ENCODE data around the gene SORCS3. TPM values are rescaled to one million over a fixed set of nuclear protein-coding genes. Genes with fewer than 3 reads are reported as not detected.

Gene SORCS3
- total RNA-seq, 1 experiment from 2014 or later, result not detected

- ATAC-seq (no peak), DNase-seq (no peak)
- H3K4me2 ChIP-seq (ENCODE audit: low read length), result no peak overlapping the region
- H2AFZ ChIP-seq (ENCODE audit: low read length), result no peak overlapping the region
- ChIA-PET POLR2A (ENCODE audit: unreplicated experiment) (no interaction called here), CTCF (no interaction called here)
- TF ChIP-seq EZH2 (IDR thresholded peaks at IDR 0.05; ENCODE audit: low read length, unreplicated experiment) (no peak), EZH2phosphoT487 (IDR thresholded peaks at IDR 0.05; ENCODE audit: borderline replicate concordance, low read length) (no peak)
- TF ChIP-seq, protein P1, sequence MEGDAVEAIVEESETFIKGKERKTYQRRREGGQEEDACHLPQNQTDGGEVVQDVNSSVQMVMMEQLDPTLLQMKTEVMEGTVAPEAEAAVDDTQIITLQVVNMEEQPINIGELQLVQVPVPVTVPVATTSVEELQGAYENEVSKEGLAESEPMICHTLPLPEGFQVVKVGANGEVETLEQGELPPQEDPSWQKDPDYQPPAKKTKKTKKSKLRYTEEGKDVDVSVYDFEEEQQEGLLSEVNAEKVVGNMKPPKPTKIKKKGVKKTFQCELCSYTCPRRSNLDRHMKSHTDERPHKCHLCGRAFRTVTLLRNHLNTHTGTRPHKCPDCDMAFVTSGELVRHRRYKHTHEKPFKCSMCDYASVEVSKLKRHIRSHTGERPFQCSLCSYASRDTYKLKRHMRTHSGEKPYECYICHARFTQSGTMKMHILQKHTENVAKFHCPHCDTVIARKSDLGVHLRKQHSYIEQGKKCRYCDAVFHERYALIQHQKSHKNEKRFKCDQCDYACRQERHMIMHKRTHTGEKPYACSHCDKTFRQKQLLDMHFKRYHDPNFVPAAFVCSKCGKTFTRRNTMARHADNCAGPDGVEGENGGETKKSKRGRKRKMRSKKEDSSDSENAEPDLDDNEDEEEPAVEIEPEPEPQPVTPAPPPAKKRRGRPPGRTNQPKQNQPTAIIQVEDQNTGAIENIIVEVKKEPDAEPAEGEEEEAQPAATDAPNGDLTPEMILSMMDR (conservative IDR thresholded peaks at IDR 0.05; ENCODE audit: low read depth, low read length), result no peak
- H3K36me3 ChIP-seq (ENCODE audit: low read depth, low read length), result no peaks in the 10 kb centered on the region
- no TSS peak for BruUV-seq (replicated peaks)
- H3K9ac ChIP-seq (ENCODE audit: low read length), result no peak overlapping the region
- no peaks in the 10 kb centered on the region for H3K9me2 ChIP-seq (replicated peaks; ENCODE audit: low read length)
- no peak overlapping the region for H3K27ac ChIP-seq (ENCODE audit: low read length)
- no peak overlapping the region for H3K4me3 ChIP-seq (ENCODE audit: low read length)
- H4K20me1 ChIP-seq (ENCODE audit: low read length), result no peaks in the 10 kb centered on the region
- no peaks in the 10 kb centered on the region for H3K79me2 ChIP-seq (ENCODE audit: low read length)
- no peaks in the 10 kb centered on the region for H3K27me3 ChIP-seq (ENCODE audit: low read length)
- no peaks in the 10 kb centered on the region for H3K9me3 ChIP-seq (ENCODE audit: low read length)
- no peaks in the 10 kb centered on the region for H3K4me1 ChIP-seq (ENCODE audit: insufficient read depth, low read length)
- no peaks in the 10 kb centered on the region for H3F3A ChIP-seq (ENCODE audit: low read length, unreplicated experiment)
- intact Hi-C loops (cut with micrococcal nuclease), result no loop called here
Observed at GRCh38 chr10:105150259-105150880, 509.3 kb downstream of the SORCS3 start.

DNA sequence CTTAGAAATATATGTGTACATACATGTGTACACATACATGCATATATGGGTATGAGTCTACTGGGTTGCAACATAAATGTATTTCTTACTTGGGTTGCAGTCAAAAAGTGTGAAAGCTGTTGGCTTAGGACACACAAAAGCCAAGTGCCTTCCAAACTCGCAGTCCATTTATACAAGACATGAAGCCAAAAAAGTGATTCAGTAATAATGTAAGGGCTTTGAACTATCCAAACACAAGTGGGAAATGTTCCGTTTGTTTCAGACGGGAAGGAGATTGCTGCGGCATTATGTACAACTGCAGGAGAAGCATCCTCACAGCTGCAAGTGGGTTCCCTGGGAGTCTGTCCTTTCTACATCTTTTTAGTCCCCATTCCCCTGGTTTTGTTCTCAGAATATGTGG lies 513.6 kb downstream of the SORCS3 start:
- TF ChIP-seq EZH2 (IDR thresholded peaks at IDR 0.05; ENCODE audit: low read length, unreplicated experiment) (no peak), EZH2phosphoT487 (IDR thresholded peaks at IDR 0.05; ENCODE audit: borderline replicate concordance, low read length) (no peak)
- TF ChIP-seq, protein P1 (conservative IDR thresholded peaks at IDR 0.05; ENCODE audit: low read depth, low read length), result no peak
- ATAC-seq, result no peak
- Histone ChIP-seq H3K9me2 (replicated peaks; ENCODE audit: low read length) (no peaks in the 10 kb centered on the region), H3K79me2 (ENCODE audit: low read length) (no peaks in the 10 kb centered on the region), H3K4me1 (ENCODE audit: insufficient read depth, low read length) (no peaks in the 10 kb centered on the region), H3K27me3 (ENCODE audit: low read length) (no peaks in the 10 kb centered on the region), H3K9me3 (ENCODE audit: low read length) (no peaks in the 10 kb centered on the region), H2AFZ (ENCODE audit: low read length) (no peak overlapping the region), H4K20me1 (ENCODE audit: low read length) (no peaks in the 10 kb centered on the region), H3K4me2 (ENCODE audit: low read length) (no peak overlapping the region), H3K27ac (ENCODE audit: low read length) (no peak overlapping the region), H3K9ac (ENCODE audit: low read length) (no peak overlapping the region), H3K4me3 (ENCODE audit: low read length) (no peak overlapping the region), H3K36me3 (ENCODE audit: low read depth, low read length) (no peaks in the 10 kb centered on the region), H3F3A (ENCODE audit: low read length, unreplicated experiment) (no peaks in the 10 kb centered on the region)
- no peak for DNase-seq
- CTCF ChIA-PET, result no interaction called here
- POLR2A ChIA-PET (ENCODE audit: unreplicated experiment), result no interaction called here
- intact Hi-C loops (cut with micrococcal nuclease), result no loop called here
- no TSS peak for BruUV-seq (replicated peaks)

DNA sequence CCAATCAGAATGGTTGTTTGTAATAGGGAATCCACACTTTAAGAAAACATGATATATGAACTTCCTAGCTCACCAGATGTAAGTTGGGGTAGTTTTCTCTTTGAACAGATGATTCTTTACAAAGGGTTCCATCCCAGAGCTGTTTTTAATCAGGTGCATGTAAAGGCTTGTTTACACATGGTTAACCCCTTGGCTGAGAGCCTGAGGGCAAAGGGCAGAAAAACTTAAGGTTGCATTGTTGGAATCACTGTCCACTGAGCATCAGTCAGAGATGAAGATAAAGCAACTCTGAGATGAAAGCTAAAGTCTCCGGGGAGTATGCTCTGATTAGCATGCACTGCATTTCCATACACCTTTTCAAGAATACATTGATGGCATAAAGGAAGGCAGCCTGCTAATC lies 518.2 kb downstream of the SORCS3 start:
- POLR2A ChIA-PET (ENCODE audit: unreplicated experiment), result no interaction called here
- H3K27ac ChIP-seq (ENCODE audit: low read length), result no peak overlapping the region
- ATAC-seq, result no peak
- no peaks in the 10 kb centered on the region for H3K36me3 ChIP-seq (ENCODE audit: low read depth, low read length)
- TF ChIP-seq EZH2phosphoT487 (IDR thresholded peaks at IDR 0.05; ENCODE audit: borderline replicate concordance, low read length), result no peak
- H2AFZ ChIP-seq (ENCODE audit: low read length), result no peak overlapping the region
- H3K27me3 ChIP-seq (ENCODE audit: low read length), result no peaks in the 10 kb centered on the region
- CTCF ChIA-PET, result no interaction called here
- no TSS peak for BruUV-seq (replicated peaks)
- no peak overlapping the region for H3K4me3 ChIP-seq (ENCODE audit: low read length)
- no peak for DNase-seq
- H3K9me3 ChIP-seq (ENCODE audit: low read length), result no peaks in the 10 kb centered on the region
- H4K20me1 ChIP-seq (ENCODE audit: low read length), result no peaks in the 10 kb centered on the region
- no peak overlapping the region for H3K4me2 ChIP-seq (ENCODE audit: low read length)
- no peaks in the 10 kb centered on the region for H3K4me1 ChIP-seq (ENCODE audit: insufficient read depth, low read length)
- intact Hi-C loops (cut with micrococcal nuclease), result no loop called here
- no peaks in the 10 kb centered on the region for H3K79me2 ChIP-seq (ENCODE audit: low read length)
- no peaks in the 10 kb centered on the region for H3F3A ChIP-seq (ENCODE audit: low read length, unreplicated experiment)
- no peak overlapping the region for H3K9ac ChIP-seq (ENCODE audit: low read length)
- no peaks in the 10 kb centered on the region for H3K9me2 ChIP-seq (replicated peaks; ENCODE audit: low read length)

Measured in PC-3 (cell line).